HG02885 (cell line): Measurements from ENCODE around the gene PHF21A.

Experiments
- ATAC-seq: cut with Tn5 transposase; IDR thresholded peaks from one replicate; pipeline ENCODE4 v1.9.1; 2021; ENCODE audit warnings: mild to moderate bottlenecking; ENCODE audit not compliant: unreplicated experiment, poor library complexity

PHF21A gene

DNA sequence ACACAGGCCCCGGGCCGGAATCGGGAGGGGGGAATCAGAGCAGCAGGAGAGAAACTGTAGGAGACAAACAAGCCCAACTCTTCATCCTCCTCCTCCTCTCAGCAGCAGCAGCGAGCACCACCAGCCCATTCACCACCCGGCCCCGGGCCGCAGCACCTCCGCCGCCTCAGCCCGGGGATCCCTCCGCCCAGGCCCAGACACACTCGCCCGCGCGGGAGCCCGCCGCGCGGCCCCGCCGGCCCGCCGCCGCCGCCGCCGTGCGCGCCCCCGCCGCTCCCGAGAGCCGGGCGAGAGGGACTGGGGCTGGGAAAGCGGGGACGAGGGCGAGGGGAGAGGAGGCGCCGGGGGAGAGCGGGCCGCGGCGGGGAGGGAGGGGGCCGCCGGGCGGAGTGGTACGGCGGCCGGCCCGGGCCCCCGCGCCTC is at the start of gene PHF21A:
TSS of gene PHF21A (minus strand) at position 154 of the 423 bp plus-strand sequence. CDS start 37,235 bp downstream, outside the sequence.
- peak; percentile 65 for ATAC-seq

DNA sequence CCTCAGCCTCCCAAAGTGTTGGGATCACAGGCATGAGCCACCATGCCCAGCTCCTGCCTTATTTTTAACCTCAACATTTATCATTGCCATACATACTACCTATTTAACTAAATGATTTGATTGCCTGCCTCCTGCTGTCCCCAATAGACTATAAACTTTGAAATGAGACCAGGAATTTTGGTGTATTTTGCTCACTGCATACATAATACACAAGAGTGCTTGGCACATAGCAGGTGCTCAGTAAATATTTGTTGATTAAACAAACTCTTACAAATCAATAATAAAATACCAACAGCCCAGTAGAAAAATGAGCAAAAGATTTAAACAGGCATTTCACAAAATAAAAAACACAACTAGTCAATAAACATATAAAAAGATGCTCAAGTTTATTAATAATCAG is 49.5 kb upstream of the PHF21A start:
- ATAC-seq, result no peak

DNA sequence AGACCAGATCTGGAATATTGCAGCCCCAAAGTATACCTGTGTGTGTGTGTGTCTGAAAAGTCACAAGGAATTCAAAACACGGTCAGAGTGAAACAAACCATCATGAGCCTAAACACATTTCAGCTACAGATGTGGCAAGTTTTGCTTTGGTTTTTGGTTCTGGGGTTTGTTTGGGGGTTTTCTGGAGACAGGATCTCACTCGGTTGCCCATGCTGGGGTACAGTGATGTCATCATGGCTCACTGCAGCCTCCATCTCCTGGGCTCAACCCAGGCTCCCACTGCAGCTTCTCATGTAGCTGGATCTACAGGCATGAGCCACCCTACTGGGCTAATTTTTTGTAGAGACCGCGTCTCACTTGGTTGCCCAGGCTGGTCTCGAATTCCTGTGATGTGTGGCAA is 41.4 kb upstream of the PHF21A start:
- ATAC-seq, result no peak

DNA sequence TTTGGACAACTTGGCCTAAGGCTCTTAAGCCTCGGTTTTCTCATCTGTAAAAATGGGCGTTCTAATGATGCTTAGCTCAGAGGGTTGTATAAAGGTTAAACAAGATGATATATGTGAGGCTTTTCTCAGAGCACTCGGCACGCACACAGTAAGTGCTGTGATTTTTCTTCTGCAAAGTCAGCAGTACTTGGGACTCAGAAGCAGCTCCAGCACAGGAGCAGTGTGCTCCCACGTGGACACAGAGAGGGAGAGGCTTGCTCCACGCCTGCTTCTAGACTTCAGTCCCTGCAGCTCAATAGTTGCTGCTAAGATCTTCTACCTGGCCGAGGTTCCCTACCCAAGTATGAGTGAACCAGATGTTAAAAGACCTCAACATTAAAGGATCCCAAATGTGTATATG is 39.9 kb upstream of the PHF21A start:
- ATAC-seq, result no peak

DNA sequence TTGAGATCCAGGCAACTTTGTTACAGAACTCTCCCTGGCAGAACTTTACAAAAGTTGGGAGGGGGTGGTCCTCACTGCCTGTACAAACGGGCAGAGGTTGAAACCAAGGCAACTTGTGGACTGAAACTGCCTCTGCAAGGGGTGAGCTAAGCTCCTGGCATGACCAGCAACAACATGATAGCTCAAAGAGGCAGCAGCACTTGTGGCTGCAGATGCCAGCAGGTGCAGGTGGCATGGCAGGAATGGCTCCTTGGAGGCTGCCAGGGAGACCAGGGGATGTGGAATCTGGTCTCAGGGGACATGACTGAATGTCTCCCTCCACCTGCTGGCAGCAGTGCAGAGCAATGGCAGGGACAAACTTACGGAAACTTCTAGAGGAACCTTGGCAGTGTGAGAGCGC is 38.8 kb upstream of the PHF21A start:
- no peak for ATAC-seq

DNA sequence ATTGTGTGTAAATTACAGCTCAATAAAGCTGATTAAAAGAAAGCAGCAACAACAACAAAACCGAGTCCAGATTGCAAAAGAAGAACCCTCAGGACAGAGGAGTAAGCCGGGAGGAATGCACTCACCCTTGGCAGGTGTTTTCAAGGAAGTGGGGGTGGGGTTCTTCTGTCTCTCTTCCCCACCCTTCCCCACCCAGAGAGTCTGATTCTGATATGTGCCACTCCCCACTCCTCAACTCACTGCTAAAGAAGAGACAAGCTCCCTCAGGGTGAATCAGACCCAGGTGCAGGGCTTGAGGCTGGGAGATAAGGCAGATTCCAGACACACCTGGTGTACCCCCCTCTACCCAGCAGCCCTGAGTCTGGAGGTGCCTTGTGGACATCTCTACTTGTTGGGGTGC is 38.4 kb upstream of the PHF21A start:
- no peak for ATAC-seq

DNA sequence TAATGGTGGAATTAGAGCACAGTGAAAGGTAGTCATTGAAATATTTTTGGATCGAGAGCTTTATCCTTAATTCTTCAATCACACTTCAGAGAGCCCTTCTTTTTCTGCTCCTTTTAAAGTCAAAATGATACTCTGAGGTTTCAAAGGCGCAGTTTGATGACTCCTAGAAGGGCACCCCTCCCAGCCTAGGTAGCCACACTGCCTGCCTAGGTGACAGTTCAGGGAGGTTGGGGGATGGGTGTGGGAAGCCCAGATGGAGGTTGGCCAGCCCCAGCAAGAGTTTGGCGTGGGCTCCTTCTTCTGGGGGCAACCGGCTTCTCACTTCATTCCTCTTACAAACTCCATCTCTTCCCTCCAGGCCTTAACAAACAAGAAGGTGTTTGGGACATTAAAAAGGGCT is 28.6 kb upstream of the PHF21A start:
- ATAC-seq, result no peak

DNA sequence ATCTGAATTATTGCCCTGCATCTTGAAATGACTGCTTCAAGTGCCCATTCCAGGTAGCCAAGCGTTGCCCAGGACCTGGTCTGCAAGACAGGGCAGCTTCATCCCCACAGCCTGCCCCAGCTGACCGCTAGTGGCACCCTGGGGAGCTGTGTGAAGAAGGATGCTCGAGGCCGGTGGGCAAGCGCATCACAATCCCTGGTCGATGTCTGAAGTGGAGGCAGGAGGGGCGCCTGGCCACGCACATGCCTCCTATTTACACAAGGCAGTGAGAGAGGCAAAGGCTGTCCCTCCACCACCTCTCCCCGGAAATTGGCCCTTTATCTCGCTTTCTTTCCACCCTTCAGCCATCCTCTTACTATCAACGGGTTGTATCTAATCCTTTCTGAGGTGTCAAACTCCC is 28.1 kb upstream of the PHF21A start:
- no peak for ATAC-seq

DNA sequence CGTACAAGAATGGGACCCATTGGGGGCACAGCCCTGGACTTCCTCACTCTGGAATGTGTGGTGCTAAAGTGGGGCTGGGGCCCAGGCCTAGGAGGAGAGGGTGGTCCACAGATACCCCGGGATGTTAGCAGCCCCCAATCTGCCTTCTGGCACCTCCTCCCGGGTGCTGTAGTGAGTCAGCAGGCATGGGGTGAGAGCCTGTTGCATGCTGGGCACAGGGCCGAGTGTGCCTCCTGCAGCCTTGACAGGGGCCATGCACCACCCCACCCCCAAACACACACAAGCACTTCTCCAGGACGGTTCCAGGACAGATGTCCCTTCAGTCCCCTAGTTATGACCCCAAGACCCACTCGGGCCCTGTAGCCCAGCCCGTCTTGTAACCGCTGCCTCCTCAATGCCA is 23.5 kb upstream of the PHF21A start:
- no peak for ATAC-seq

DNA sequence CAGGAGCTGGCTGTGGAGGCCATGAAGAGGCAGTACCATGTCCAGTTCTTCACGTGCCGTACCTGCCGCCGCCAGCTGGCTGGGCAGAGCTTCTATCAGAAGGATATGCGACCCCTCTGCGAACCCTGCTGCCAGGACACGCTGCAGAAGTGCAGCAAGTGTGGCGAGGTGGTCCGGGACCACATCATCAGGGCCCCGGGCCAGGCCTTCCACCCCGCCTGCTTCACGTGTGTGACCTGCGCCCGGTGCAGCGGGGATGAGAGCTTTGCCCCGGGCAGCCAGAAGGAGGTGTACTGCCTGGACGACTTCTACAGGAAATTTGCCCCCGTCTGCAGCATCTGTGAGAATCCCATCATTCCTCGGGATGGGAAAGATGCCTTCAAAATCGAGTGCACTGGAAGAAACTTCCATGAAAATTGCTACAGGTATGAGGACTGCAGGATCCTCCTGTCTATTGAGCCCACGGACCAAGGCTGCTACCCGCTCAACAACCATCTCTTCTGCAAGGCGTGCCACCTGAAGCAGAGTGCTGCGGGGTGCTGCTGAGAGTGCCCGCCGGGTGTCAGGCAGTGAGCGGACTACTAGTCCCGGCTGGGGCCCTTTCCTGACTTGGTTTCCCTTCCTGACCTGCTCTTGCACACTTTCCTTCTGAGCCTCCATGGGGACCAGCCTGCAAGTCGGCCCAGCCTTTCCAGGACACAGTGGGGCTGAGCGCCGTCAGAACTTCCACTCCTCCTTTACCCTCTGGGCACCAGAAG is 22.0 kb upstream of the PHF21A start:
- ATAC-seq, result no peak

DNA sequence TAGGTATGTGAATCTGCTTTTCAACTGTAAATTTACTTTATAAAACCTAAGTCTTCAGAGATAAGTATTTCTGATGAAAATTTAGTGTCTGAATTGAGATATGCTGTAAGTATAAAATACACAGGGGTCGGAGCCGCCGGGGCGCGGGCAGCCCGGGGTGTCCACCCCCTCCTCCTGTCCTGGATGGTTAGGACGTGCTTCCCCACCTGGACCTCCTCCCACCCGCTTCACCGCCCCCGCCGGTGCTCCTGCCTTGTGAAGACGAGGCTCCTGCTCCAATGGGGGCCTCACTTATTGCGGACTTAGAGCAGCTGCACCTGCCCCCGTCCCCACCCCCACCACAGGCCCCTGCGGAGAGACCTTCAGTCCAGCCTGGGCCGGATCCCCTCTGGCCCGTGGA is 21.3 kb upstream of the PHF21A start:
- no peak for ATAC-seq

DNA sequence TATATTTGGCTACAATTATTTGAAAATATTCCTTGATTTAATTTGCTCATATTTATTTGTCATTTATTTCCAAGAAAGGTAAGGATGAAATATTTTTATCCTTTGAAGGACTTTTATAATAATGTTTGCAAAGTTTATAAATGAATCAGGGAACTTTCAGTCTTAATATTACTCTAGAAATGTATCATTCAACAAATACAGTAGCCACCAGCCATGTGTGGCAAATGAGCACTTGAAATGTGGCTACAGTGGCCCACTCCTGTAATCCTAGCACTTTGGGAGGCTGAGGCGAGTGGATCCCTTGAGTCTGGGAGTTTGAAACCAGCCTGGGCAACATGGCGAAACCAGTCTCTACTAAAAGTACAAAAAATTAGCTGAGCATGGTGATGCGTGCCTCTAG is 20.3 kb upstream of the PHF21A start:
- no peak for ATAC-seq

DNA sequence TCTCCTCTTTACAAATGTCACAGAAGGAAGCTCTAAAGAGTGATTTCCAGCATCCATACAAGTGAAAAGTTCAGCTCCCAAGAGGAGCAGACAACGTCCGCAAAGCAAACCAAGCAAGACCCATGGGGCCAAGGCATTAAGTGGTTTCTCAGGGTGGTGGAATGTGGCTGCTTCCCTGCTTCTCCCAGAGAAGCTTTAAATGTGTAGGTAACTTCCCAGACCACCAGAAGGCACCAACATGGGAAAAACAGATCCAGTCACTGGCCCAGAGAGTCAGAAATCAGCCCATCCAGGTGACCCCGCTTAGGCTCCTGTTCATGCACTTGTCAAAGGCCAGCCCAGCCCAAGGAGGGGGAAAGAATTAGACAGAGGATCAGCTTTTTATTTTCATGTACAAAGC is 13.3 kb upstream of the PHF21A start:
- ATAC-seq, result no peak

DNA sequence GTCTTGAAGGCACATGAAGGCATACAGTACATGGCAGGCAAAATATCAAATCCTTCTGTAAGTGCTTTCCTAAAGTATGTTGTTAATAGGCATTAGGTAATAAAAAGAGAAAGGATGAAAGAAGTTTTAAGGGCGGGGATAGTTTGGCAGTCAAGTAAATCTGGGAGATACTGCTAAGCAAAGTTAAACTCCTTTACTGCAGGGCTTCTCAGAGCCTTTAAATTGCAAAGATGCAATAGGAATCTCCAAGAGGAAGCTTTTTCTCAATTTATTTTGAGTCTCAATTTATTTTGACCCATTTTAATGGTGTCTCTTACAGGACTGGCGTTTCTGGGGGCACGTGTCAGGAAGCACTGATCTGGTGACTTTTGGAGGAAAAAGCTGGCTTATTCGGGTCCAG is 12.8 kb upstream of the PHF21A start:
- ATAC-seq, result no peak

DNA sequence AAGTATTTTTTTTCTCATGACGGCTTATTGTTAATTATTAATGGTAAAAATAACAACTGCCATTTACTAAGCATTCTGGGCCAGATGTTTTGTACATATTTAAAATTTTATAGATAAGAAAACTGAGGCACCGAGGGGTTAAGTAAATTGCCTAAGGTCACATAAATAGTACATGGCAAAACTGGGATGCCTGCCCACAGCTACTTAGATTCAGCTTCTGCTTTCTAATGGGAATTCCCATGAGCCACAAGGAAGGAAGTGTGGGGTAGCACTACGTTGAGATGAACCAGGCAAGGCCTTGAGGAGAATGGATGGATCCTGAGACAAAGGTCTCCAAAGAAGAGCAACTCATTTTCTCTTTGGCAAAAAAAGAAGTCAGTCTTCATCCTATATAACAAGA is 11.9 kb upstream of the PHF21A start:
- no peak for ATAC-seq

DNA sequence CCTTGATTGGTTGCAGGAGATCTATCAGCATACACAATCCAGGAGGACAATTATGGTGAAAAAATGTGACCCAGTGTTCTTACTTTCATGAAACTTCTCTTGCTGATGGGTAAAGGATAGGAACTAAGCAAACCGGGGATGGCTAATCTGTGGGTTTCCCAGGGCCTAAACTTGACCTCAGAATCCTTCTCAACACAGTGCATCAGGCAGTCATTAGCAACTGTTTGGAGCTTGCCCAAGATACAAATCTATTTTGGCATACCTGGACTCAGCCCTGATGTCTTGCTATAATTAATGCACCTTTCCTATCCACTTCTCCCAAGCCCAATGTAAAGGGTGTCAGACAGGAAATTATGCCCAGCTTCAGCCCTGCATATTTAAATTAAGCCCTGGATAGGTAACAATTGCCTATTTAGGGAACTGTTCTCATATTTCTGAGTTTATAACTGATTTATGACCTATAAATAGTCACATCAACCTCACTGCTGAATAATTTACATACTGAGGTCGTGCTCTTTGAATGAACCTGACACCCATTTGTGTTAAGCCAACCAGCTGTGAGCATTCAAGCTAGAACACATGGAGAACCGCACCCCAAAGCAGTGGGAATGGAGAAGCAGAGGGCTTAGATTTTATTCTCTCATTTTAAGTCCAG is 9.2 kb upstream of the PHF21A start:
- no peak for ATAC-seq

DNA sequence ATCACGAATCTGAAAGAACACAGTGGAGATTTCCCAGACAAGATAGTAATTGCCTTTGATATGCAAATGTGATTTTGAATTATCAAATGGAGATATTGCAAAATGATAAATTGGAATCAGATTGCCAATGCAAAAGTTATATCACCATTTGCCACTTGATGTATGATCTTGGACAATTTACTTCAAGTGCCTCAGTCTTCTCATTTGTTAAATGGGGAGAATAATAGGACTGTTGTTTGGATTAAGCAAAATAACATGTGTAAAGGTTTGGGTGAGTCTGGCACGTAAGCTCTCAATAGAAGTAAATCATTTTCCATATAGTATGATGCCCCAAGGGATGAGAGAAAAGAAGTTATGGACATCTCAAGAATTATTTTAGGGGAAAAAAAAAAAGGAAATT is 7.9 kb upstream of the PHF21A start:
- ATAC-seq, result no peak

DNA sequence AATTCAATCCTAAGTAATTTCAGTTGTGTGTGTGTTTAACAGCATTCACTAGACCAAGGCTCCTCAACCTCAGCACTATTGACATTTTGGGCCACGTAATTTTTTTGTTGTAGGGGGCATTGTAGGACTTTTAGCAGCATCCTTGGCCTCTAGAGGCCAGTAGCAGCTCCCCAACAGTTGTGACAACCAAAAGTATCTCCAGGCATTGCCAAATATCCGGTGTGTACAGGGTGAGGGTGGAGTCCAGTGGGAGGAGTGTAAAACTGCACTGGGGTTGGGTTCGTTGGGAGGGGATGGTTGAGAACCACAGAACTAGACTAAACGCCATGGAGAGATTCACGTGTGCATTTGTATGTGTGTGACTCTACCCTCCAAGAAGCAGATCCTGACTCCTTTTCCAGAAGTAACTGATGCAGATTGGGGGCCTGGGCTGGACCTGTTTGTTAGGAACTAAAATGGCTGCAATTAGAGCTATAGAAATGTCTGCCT is 5.9 kb upstream of the PHF21A start:
- peak; percentile 91 for ATAC-seq

DNA sequence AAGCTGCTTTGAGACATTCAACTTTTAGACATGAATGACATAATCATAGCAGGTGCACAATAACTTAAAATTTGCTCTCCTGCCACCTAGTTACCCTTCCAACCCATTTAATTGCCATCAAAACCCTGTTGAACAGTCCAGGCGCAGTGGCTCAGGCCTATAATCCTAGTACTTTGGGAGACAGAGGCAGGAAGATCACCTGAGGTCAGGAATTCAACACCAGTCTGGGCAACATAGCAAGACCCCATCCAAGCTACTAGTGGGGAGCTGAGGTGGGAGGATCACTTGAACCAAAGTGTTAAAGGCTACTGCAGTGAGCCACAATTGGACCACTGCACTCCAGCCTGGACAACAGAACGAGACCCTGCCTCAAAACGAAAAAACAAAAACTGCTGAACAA is 4.0 kb upstream of the PHF21A start:
- no peak for ATAC-seq

DNA sequence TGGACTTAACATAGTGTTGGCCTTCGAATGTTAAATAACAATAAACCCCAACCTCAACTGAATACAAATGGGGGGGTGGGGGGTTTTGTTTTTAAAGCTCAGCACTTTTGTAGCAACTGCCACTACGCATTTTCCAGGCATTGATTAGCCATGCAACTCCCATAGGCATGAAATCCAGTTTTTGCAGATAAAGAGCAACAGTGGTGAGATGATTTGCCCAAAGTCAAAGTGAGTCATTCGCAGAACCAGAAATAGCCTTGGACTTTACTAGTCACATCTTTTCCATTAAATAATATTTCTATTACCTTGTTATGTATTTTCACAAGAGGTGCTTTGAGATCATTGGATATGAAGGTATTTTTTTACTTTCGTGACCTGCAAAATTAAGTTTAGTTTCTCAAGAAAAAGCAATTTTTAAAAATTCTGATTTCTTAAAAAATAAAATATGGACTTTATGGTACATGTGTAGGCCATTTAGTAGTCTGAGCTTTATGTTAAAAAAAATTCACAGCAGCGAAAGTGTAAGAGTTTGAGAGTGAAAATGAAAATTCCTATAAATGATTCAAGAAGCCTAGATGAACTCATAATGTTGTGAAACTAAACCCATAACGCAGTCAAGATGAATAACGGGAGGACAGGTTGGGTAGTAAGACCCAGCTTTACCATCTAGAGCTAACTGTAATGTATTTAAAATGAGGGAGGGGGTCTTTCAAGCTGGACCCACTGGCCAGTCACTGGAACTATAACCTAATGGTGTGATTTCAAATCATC is 1.9 kb upstream of the PHF21A start:
- ATAC-seq, result no peak
